Neuronal stem cell (in vitro differentiated cells): Measurements from ENCODE around the gene MPP7.

Experiments used
- DNase-seq: peaks from one replicate; pipeline ENCODE4 v3.0.0-alpha.2; 2013; ENCODE audit warnings: low spot score
- H2AFZ ChIP-seq: one replicate; pipeline ENCODE4 v1.6.1; 2013; ENCODE audit warnings: mild to moderate bottlenecking, low read length, inconsistent platforms
- H2AK5ac ChIP-seq: 2 replicates; pipeline ENCODE4 v1.6.1; 2013; ENCODE audit warnings: low read depth, mild to moderate bottlenecking, inconsistent platforms, low read length, moderate library complexity, mixed read lengths
- H2BK120ac ChIP-seq: 2 replicates; pipeline ENCODE4 v1.6.1; 2013; ENCODE audit warnings: low read depth, mild to moderate bottlenecking, inconsistent platforms, low read length, moderate library complexity, mixed read lengths
- H2BK12ac ChIP-seq: one replicate; pipeline ENCODE4 v1.6.1; 2013; ENCODE audit warnings: low read length, inconsistent platforms
- H2BK15ac ChIP-seq: 2 replicates; pipeline ENCODE4 v1.6.1; 2013; ENCODE audit warnings: mild to moderate bottlenecking, low read length, inconsistent platforms, mixed read lengths
- H2BK5ac ChIP-seq: one replicate; pipeline ENCODE4 v1.6.1; 2013; ENCODE audit warnings: inconsistent platforms, mild to moderate bottlenecking, low read length, moderate library complexity
- H3K14ac ChIP-seq: one replicate; pipeline ENCODE4 v1.6.1; 2013; ENCODE audit warnings: low read length, inconsistent platforms
- H3K18ac ChIP-seq: 2 replicates; pipeline ENCODE4 v1.6.1; 2013; ENCODE audit warnings: low read length, inconsistent platforms
- H3K23ac ChIP-seq: 2 replicates; pipeline ENCODE4 v1.6.1; 2013; ENCODE audit warnings: low read depth, mild to moderate bottlenecking, mixed read lengths, low read length, inconsistent platforms; ENCODE audit not compliant: poor library complexity
- H3K27ac ChIP-seq: replicated peaks from 3 replicates; pipeline ENCODE4 v1.5.1; 2013; ENCODE audit warnings: low read length, inconsistent platforms
- H3K27me3 ChIP-seq, 3 experiments: 2 replicates each; pipeline ENCODE4 v1.6.1; 2013; ENCODE audit warnings: low read length in 3 of 3, mild to moderate bottlenecking in 2 of 3, inconsistent platforms in 1 of 3, low read depth in 1 of 3, mixed read lengths in 1 of 3, moderate library complexity in 1 of 3; ENCODE audit not compliant: control insufficient read depth in 3 of 3, insufficient read depth in 3 of 3
- H3K36me3 ChIP-seq, 2 donors: replicated peaks in 1 of 2; 2 replicates each; pipeline ENCODE4 v1.6.1; 2013; ENCODE audit warnings: low read length in 2 of 2; ENCODE audit not compliant: control insufficient read depth in 2 of 2, insufficient read depth in 2 of 2
- H3K4ac ChIP-seq: 2 replicates; pipeline ENCODE4 v1.6.1; 2013; ENCODE audit warnings: inconsistent platforms, mild to moderate bottlenecking, low read length, moderate library complexity
- H3K4me1 ChIP-seq, 2 donors: 1 replicate in 1 of 2; 2 replicates in 1 of 2; pipeline ENCODE4 v1.6.1; 2013; ENCODE audit warnings: low read length in 2 of 2, low read depth in 1 of 2; ENCODE audit not compliant: control insufficient read depth in 2 of 2, insufficient read depth in 1 of 2
- H3K4me2 ChIP-seq: one replicate; pipeline ENCODE4 v1.6.1; 2013; ENCODE audit warnings: mild to moderate bottlenecking, low read length, inconsistent platforms; ENCODE audit not compliant: insufficient read depth, poor library complexity, severe bottlenecking
- H3K4me3 ChIP-seq, 2 donors: 2 replicates each; pipeline ENCODE4 v1.5.1; 2013; ENCODE audit warnings: low read length in 2 of 2, mild to moderate bottlenecking in 2 of 2, inconsistent platforms in 1 of 2, moderate library complexity in 1 of 2
- H3K79me1 ChIP-seq: one replicate; pipeline ENCODE4 v1.6.1; 2013; ENCODE audit warnings: low read depth, mild to moderate bottlenecking, inconsistent platforms, low read length, moderate library complexity
- H3K9ac ChIP-seq: one replicate; pipeline ENCODE4 v1.6.1; 2013; ENCODE audit warnings: mild to moderate bottlenecking, low read depth, low read length, inconsistent platforms; ENCODE audit not compliant: poor library complexity
- H3K9me3 ChIP-seq, 2 donors: replicated peaks in 1 of 2; 2 replicates each; pipeline versions ENCODE3 to v1.6.1; 2013; ENCODE audit warnings: low read length in 2 of 2, mild to moderate bottlenecking in 2 of 2, inconsistent platforms in 1 of 2, low read depth in 1 of 2, mixed read lengths in 1 of 2, moderate library complexity in 1 of 2; ENCODE audit not compliant: control insufficient read depth in 2 of 2, insufficient read depth in 1 of 2
- H4K8ac ChIP-seq: one replicate; pipeline ENCODE4 v1.6.1; 2013; ENCODE audit warnings: low read depth, mild to moderate bottlenecking, inconsistent platforms, low read length, moderate library complexity
- H4K91ac ChIP-seq: one replicate; pipeline ENCODE4 v1.6.1; 2013; ENCODE audit warnings: low read length, low read depth, mild to moderate bottlenecking, inconsistent platforms; ENCODE audit not compliant: poor library complexity
- WGBS, 2 donors: extraction: QIAGEN DNeasy Blood & Tissue Kit; methylation state at CpG; one replicate each; pipeline ENCODE4 v1.1.7; 2013; ENCODE audit warnings: missing lambda C conversion rate in 2 of 2, mixed read lengths in 1 of 2; ENCODE audit not compliant: insufficient read length in 2 of 2, insufficient replicate concordance in 1 of 2; ENCODE audit errors: extremely low coverage in 2 of 2; 5-methylcytosine and 5-hydroxymethylcytosine counted together

Gene MPP7

GRCh38 chr10:28302012-28302637 lies 739 bp downstream of the MPP7 start:
- H3K27me3 ChIP-seq, result peaks cover 0 to 28% (median 7%) of the 10 kb centered on the region in 3 experiments
- H3K79me1 ChIP-seq, result no peaks in the 10 kb centered on the region
- no peak overlapping the region for H3K4ac ChIP-seq
- no peak overlapping the region for H2BK120ac ChIP-seq
- H3K9ac ChIP-seq, result no peak overlapping the region
- H2BK12ac ChIP-seq, result no peak overlapping the region
- no peak for DNase-seq
- no peak overlapping the region for H3K27ac ChIP-seq
- no peak overlapping the region for H4K8ac ChIP-seq
- no peaks in the 10 kb centered on the region for H3K9me3 ChIP-seq
- no peaks in the 10 kb centered on the region for H3K4me1 ChIP-seq
- peak overlapping the region; percentile 67 for H3K18ac ChIP-seq
- H3K4me2 ChIP-seq, result peak overlapping the region; percentile 57
- no peak overlapping the region for H3K23ac ChIP-seq
- no peak overlapping the region for H3K14ac ChIP-seq
- peak overlapping the region; percentile 96 for H2BK5ac ChIP-seq
- H2AK5ac ChIP-seq, result no peak overlapping the region
- no peak overlapping the region for H4K91ac ChIP-seq
- no peak overlapping the region for H2BK15ac ChIP-seq
- H2AFZ ChIP-seq, result peak overlapping the region; percentile 100
- H3K4me3 ChIP-seq, result peak overlapping the region; percentile 69 to 82
- WGBS, 2 donors, result no CpG with 5 or more reads among the region's 25 CpGs
- no peaks in the 10 kb centered on the region for H3K36me3 ChIP-seq

GRCh38 chr10:28300027-28300426 lies 2.8 kb downstream of the MPP7 start:
- Histone ChIP-seq H3K27me3 (peaks cover 0 to 23% (median 6%) of the 10 kb centered on the region in 3 experiments), H3K9me3 (no peaks in the 10 kb centered on the region), H3K18ac (no peak overlapping the region), H3K27ac (no peak overlapping the region), H3K36me3 (no peaks in the 10 kb centered on the region), H3K4me2 (no peak overlapping the region), H3K23ac (no peak overlapping the region), H3K79me1 (no peaks in the 10 kb centered on the region), H3K14ac (no peak overlapping the region), H3K4ac (no peak overlapping the region), H4K91ac (no peak overlapping the region), H2AFZ (no peak overlapping the region), H4K8ac (no peak overlapping the region), H2AK5ac (no peak overlapping the region), H2BK15ac (no peak overlapping the region), H3K4me1 (peaks cover 0 to 2% of the 10 kb centered on the region in 2 donors), H2BK12ac (no peak overlapping the region), H3K9ac (no peak overlapping the region), H3K4me3 (no peak overlapping the region), H2BK5ac (no peak overlapping the region), H2BK120ac (no peak overlapping the region)
- DNase-seq, result no peak
- no CpG with 5 or more reads among the region's 2 CpGs for WGBS, 2 donors

- Histone ChIP-seq H3K79me1 (no peaks in the 10 kb centered on the region), H2AK5ac (no peak overlapping the region), H3K23ac (no peak overlapping the region), H3K4me1 (peaks cover 0 to 2% of the 10 kb centered on the region in 2 donors), H3K36me3 (no peaks in the 10 kb centered on the region), H3K14ac (no peak overlapping the region), H3K9me3 (no peaks in the 10 kb centered on the region), H3K18ac (no peak overlapping the region), H2BK120ac (no peak overlapping the region), H4K91ac (no peak overlapping the region), H4K8ac (no peak overlapping the region), H3K27ac (no peak overlapping the region), H2BK12ac (no peak overlapping the region), H3K4me3 (no peak overlapping the region), H3K4me2 (no peak overlapping the region), H2BK5ac (no peak overlapping the region), H3K9ac (no peak overlapping the region), H2AFZ (no peak overlapping the region), H3K4ac (no peak overlapping the region), H3K27me3 (peaks cover 0 to 12% (median under 1%) of the 10 kb centered on the region in 3 experiments), H2BK15ac (no peak overlapping the region)
- no CpG with 5 or more reads among the region's 5 CpGs for WGBS, 2 donors
- DNase-seq, result no peak
Measured at GRCh38 chr10:28298951-28299350, 3.9 kb downstream of the MPP7 start.

- Histone ChIP-seq H3K27me3 (peaks cover 0 to 3% (median 0%) of the 10 kb centered on the region in 3 experiments), H3K27ac (no peak overlapping the region), H2BK5ac (no peak overlapping the region), H3K9ac (no peak overlapping the region), H3K23ac (no peak overlapping the region), H4K8ac (no peak overlapping the region), H3K18ac (no peak overlapping the region), H2BK120ac (no peak overlapping the region), H2BK15ac (no peak overlapping the region), H2AK5ac (no peak overlapping the region), H4K91ac (no peak overlapping the region), H3K4me1 (peaks cover 0 to 2% of the 10 kb centered on the region in 2 donors), H2AFZ (no peak overlapping the region), H3K79me1 (peaks cover 2% of the 10 kb centered on the region), H3K4me2 (no peak overlapping the region), H3K4me3 (no peak overlapping the region), H3K9me3 (no peaks in the 10 kb centered on the region), H3K14ac (no peak overlapping the region), H2BK12ac (no peak overlapping the region), H3K36me3 (no peaks in the 10 kb centered on the region), H3K4ac (no peak overlapping the region)
- no peak for DNase-seq
- no CpG with 5 or more reads among the region's 1 CpG for WGBS, 2 donors
Measured at GRCh38 chr10:28296023-28296422, 6.8 kb downstream of the MPP7 start.
